ENCODE results near the gene COL4A2.

- TF ChIP-seq POLR2A (IDR thresholded peaks at IDR 0.05): no peak
- TF ChIP-seq, protein P1, sequence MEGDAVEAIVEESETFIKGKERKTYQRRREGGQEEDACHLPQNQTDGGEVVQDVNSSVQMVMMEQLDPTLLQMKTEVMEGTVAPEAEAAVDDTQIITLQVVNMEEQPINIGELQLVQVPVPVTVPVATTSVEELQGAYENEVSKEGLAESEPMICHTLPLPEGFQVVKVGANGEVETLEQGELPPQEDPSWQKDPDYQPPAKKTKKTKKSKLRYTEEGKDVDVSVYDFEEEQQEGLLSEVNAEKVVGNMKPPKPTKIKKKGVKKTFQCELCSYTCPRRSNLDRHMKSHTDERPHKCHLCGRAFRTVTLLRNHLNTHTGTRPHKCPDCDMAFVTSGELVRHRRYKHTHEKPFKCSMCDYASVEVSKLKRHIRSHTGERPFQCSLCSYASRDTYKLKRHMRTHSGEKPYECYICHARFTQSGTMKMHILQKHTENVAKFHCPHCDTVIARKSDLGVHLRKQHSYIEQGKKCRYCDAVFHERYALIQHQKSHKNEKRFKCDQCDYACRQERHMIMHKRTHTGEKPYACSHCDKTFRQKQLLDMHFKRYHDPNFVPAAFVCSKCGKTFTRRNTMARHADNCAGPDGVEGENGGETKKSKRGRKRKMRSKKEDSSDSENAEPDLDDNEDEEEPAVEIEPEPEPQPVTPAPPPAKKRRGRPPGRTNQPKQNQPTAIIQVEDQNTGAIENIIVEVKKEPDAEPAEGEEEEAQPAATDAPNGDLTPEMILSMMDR (IDR thresholded peaks at IDR 0.05): no peak
Measured at GRCh38 chr13:110322126-110322827, 15.2 kb downstream of the COL4A2 start.
